Right ventricle myocardium superior (tissue), 1 donor: ENCODE measurements around the gene MED16. TPM values are rescaled to one million over a fixed set of nuclear protein-coding genes. Genes with fewer than 3 reads are reported as not detected.
"Not testable (repeated sequence)": the region's sequence is repeated elsewhere in the genome, so short reads cannot be mapped to it uniquely, and the experiment has no call there.

Experiments used
- ATAC-seq: fragments of 200-7000 bp; cut with Tn5 transposase; one replicate; pipeline ENCODE4 v1.9.1; 2020; ENCODE audit warnings: mild to moderate bottlenecking; ENCODE audit not compliant: poor library complexity
- DNase-seq: peaks from one replicate; pipeline ENCODE4 v3.0.0-alpha.2; 2020
- intact Hi-C: fragments of 100-400 bp; cut with DNase I; formaldehyde crosslinking; loops from one replicate; pipeline ENCODE4 v1.11.2; 2022
- total RNA-seq: library from RNA; stranded (reverse); fragmentation: NEBNext Ultra II Directional; extraction: Animal tissue kit (Norgen Biotek cat#: 25700); gene quantifications from one replicate; pipeline ENCODE4 v1.2.1, GENCODE V29; 2021
- donor health status: DM: no; HTN: yes; CAD: no; lungs with severe emphysema.

The MED16 gene
- total RNA-seq, 1 donor from 2014 or later = 19.1 TPM

GRCh38 chr19:866769-867300 is 26.2 kb downstream of the MED16 start:
- ATAC-seq (no peak), DNase-seq (no peak)
- intact Hi-C loops = loop anchor here (10.0 kb wide), 1 partner anchor 92 kb away; no protein-coding TSS in a partner anchor

DNA sequence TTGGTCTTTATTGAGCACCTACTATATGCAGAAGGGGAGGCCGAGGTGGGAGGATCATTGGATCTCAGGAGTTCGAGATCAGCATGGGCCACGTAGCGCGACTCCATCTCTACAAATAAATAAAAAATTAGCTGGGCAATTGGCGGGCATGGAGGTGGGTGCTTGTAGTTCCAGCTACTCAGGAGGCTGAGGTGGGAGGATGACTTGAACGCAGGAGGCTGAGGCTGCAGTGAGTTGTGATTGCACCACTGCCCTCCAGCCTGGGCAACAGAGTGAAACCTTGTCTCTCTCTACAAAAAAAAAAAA is 29.7 kb downstream of the MED16 start:
- ATAC-seq = no peak
- DNase-seq = no peak
- intact Hi-C loops = loop anchor here (10.0 kb wide), 1 partner anchor 88 kb away; no protein-coding TSS in a partner anchor

GRCh38 chr19:862581-863314 is 30.2 kb downstream of the MED16 start:
- intact Hi-C loops = loop anchor here (10.0 kb wide), 1 partner anchor 88 kb away; no protein-coding TSS in a partner anchor
- DNase-seq = peak; percentile 80
- no peak for ATAC-seq

DNA sequence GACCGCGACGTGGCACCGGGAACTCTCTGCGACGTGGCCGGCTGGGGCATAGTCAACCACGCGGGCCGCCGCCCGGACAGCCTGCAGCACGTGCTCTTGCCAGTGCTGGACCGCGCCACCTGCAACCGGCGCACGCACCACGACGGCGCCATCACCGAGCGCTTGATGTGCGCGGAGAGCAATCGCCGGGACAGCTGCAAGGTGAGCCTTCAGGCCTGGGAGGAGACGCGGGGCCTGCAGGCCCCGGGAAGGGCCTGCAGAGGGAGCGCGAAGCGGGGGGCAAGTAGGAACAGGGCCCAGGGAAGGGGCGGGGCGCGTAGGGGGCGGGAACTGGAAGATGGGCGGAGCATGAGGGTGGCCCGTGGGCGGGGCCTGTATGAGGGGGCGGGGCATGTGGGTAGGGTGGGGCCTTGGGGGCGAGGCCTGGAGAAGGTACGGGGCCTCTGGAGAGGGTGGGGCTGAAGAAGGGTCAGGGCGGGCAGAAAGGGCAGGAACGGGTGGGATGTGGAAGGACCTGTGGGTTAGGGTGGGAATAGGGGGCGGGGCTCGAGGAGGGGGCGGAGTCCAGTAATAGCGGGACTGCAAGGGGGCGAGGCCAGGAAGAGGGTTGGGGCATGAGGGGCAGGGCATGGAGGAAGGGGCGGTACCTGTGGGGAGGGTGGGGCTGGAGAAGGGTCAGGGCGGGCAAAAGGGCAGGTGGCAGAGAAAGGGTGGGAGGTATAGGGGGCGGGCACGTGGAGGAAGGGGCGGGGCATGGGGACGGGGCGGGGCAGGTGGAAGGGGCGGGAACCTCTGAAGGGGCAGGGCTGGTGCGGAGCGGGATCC is 31.0 kb downstream of the MED16 start:
- intact Hi-C loops = loop anchor here (10.0 kb wide), 1 partner anchor 87 kb away; no protein-coding TSS in a partner anchor
- no peak for ATAC-seq
- no peak for DNase-seq

- DNase-seq = no peak
- intact Hi-C loops = loop anchor here (10.0 kb wide), 1 partner anchor 86 kb away; no protein-coding TSS in a partner anchor
- no peak for ATAC-seq
Observed at GRCh38 chr19:861141-861755, 31.7 kb downstream of the MED16 start.

GRCh38 chr19:858868-859843 is 33.8 kb downstream of the MED16 start, which contains the start of gene CFD:
Gene CFD, plus strand, starts transcription at chr19:859664. Its CDS starts 26 bp downstream, at chr19:859690.
- intact Hi-C loops = loop anchor here (5.0 kb wide), 1 partner anchor 63 kb away; no protein-coding TSS in a partner anchor
- ATAC-seq (peak; percentile 73), DNase-seq (peak; percentile 90)

- no peak for ATAC-seq
- intact Hi-C loops = loop anchor here (5.0 kb wide), 1 partner anchor 64 kb away; no protein-coding TSS in a partner anchor
- DNase-seq = no peak
Observed at GRCh38 chr19:858284-858683, 34.7 kb downstream of the MED16 start.

DNA sequence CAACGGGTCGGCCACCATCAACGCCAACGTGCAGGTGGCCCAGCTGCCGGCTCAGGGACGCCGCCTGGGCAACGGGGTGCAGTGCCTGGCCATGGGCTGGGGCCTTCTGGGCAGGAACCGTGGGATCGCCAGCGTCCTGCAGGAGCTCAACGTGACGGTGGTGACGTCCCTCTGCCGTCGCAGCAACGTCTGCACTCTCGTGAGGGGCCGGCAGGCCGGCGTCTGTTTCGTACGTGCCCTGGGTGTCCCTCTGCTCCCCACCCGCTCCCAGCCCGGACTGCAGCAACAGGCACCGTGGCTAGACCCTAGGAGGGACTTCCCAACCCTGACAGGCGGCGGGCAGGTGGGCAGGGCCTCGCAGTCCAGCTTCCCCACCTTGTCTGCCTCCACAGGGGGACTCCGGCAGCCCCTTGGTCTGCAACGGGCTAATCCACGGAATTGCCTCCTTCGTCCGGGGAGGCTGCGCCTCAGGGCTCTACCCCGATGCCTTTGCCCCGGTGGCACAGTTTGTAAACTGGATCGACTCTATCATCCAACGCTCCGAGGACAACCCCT is 37.3 kb downstream of the MED16 start:
- intact Hi-C loops = loop anchor here (5.0 kb wide), 1 partner anchor 67 kb away; no protein-coding TSS in a partner anchor
- ATAC-seq (no peak), DNase-seq (no peak)

DNA sequence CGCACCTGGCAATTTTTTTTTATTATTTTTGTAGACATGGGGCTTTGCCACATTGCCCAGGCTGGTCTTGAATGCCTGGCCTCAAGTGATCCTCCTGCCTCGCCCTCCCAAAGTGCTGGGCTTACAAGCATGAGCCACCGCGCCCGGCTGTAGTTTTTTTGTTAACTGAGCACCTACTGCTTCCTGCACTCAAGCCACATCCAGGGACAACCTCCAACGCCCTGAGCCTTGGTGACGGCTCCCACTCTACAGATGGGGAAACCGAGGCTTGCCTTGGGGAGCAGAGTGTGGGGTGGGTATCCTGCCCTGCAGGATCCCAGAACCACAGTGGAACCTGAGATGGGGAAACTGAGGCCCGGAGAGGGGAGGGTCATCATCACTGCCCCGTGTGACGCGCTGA is 37.8 kb downstream of the MED16 start:
- intact Hi-C loops = loop anchor here (5.0 kb wide), 1 partner anchor 67 kb away; no protein-coding TSS in a partner anchor
- ATAC-seq = no peak
- DNase-seq = no peak

- no peak for DNase-seq
- no peak for ATAC-seq
- intact Hi-C loops = no loop called here
Observed at GRCh38 chr19:854549-854948, 38.4 kb downstream of the MED16 start.

DNA sequence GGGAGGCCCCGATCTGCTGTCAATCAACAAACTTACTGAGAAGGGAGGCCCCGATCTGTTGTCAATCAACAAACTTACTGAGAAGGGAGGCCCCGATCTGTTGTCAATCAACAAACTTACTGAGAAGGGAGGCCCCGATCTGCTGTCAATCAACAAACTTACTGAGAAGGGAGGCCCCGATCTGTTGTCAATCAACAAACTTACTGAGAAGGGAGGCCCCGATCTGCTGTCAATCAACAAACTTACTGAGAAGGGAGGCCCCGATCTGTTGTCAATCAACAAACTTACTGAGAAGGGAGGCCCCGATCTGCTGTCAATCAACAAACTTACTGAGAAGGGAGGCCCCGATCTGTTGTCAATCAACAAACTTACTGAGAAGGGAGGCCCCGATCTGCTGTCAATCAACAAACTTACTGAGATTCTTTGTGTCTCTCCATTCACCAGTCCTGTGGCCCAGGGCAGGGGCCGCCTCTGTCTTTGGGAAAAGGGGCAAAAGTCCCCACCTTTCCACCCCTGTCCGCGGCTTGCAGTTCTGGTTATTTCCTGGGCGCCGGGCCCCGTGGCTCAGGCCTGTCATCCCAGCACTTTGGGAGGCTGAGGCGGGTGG is 39.3 kb downstream of the MED16 start:
- DNase-seq, ATAC-seq, intact Hi-C loops: not testable (repeated sequence)

DNA sequence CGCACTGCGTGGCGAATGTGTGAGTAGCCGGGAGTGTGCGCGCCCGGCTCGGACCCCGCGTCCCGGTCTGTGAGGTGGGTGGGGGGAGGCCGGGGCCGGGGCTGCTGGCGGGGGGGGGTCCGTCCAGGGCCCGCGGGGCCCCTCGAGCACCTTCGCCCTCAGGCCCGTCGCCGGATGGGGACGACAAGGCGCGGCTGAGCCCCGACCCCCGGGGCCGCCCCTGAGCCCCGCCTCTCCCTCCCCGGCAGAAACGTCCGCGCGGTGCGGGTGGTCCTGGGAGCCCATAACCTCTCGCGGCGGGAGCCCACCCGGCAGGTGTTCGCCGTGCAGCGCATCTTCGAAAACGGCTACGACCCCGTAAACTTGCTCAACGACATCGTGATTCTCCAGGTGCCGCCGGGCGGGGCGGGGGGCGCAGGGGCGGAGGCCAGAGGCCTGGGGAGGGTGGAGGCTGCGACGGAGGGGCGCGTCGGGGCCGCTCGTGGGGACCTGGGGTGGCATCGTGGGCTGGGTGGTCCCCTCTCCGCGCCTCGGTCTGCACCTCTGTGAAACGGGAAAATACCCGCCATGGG is 39.9 kb downstream of the MED16 start:
- no peak for DNase-seq
- ATAC-seq = no peak
- intact Hi-C loops = no loop called here

- no peak for DNase-seq
- intact Hi-C loops = no loop called here
- ATAC-seq = no peak
Observed at GRCh38 chr19:852136-853013, 40.6 kb downstream of the MED16 start, which contains the start of gene ELANE. Gene ELANE, plus strand, starts transcription at chr19:852303. Its CDS starts 26 bp downstream, at chr19:852329.

GRCh38 chr19:850979-851335 is 42.0 kb downstream of the MED16 start:
- DNase-seq (no peak), ATAC-seq (no peak)
- intact Hi-C loops = no loop called here

- DNase-seq = peak; percentile 96
- ATAC-seq = peak; percentile 86
- intact Hi-C loops = no loop called here
Observed at GRCh38 chr19:850221-850978, 42.6 kb downstream of the MED16 start.
